Erythroblast (primary cell): ENCODE results near the gene TCERG1L.

Experiments
- GATA1 ChIP-seq: IDR thresholded peaks from 2 replicates; pipeline ENCODE4 v1.6.1; 2011; ENCODE audit warnings: low read depth, mild to moderate bottlenecking, control low read depth, low read length, moderate library complexity
- POLR2A ChIP-seq: IDR thresholded peaks from 2 replicates; pipeline ENCODE4 v1.6.1; 2011; ENCODE audit warnings: mild to moderate bottlenecking, low read length

DNA sequence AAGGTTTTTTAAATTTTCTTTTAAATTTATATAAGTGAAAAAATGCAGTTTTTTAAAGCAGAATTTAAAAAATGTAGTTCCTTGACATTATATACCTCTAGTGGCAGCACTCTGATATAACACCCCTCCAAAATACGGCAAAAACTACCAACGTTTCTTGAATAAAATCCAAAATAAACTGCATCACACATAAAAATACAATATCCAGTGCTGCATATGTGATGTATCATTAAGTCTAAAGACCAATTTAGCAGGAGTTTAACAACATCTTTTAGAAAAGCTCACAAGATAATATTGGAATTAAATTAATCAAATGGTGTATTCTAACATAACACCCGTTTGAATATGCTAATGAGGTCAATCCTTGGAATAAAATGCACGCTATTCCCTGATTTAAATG lies 1.4 kb downstream of the TCERG1L start:
- TF ChIP-seq POLR2A = no peak
- no peak for TF ChIP-seq GATA1
